Fibroblast of lung (primary cell): Measurements from ENCODE around the gene ALG12. TPM values are rescaled to one million over a fixed set of nuclear protein-coding genes. Genes with fewer than 3 reads are reported as not detected.

Experiments
- DNase-seq, 2 donors: peaks; one replicate each; pipeline versions ENCODE4 v3.0.0 to v3.0.0-alpha.2; 2010; ENCODE audit warnings: low read depth in 2 of 2
- H2AFZ ChIP-seq: 2 replicates; pipeline ENCODE4 v1.5.1; 2012; ENCODE audit warnings: low read length, control low read depth, inconsistent platforms
- H3K27ac ChIP-seq: 2 replicates; pipeline ENCODE4 v1.5.1; 2011; ENCODE audit warnings: low read length, control low read depth; ENCODE audit not compliant: insufficient read depth
- H3K27me3 ChIP-seq: 2 replicates; pipeline ENCODE4 v1.5.1; 2011; ENCODE audit warnings: mild to moderate bottlenecking, low read length; ENCODE audit not compliant: control insufficient read depth, insufficient read depth
- H3K36me3 ChIP-seq: 2 replicates; pipeline ENCODE4 v1.5.1; 2011; ENCODE audit warnings: low read length; ENCODE audit not compliant: control insufficient read depth, insufficient read depth
- H3K4me1 ChIP-seq: 2 replicates; pipeline ENCODE4 v1.5.1; 2011; ENCODE audit warnings: low read length; ENCODE audit not compliant: control insufficient read depth, insufficient read depth; ENCODE audit errors: extremely low read depth
- H3K4me2 ChIP-seq: 2 replicates; pipeline ENCODE4 v1.5.1; 2011; ENCODE audit warnings: low read length, control low read depth; ENCODE audit not compliant: insufficient read depth; ENCODE audit errors: extremely low read depth
- H3K4me3 ChIP-seq, 4 experiments: fragments of 200-600 bp in 1 of 4; sonication (generic) in 1 of 4; replicated peaks in 1 of 4; 2 replicates each; pipeline ENCODE4 v1.5.1; 2011 to 2016; ENCODE audit warnings: low read length in 4 of 4, low read depth in 3 of 4, mild to moderate bottlenecking in 3 of 4, control low read depth in 2 of 4, inconsistent platforms in 1 of 4, mixed read lengths in 1 of 4; ENCODE audit not compliant: insufficient read depth in 1 of 4; ENCODE audit errors: control extremely low read depth in 1 of 4
- H3K79me2 ChIP-seq: 2 replicates; pipeline ENCODE4 v1.5.1; 2012; ENCODE audit warnings: mild to moderate bottlenecking, low read length, inconsistent platforms; ENCODE audit not compliant: control insufficient read depth, insufficient read depth
- H3K9ac ChIP-seq: 2 replicates; pipeline ENCODE4 v1.5.1; 2011; ENCODE audit warnings: mild to moderate bottlenecking, low read length, control low read depth; ENCODE audit not compliant: insufficient read depth
- H3K9me3 ChIP-seq: 2 replicates; pipeline ENCODE4 v1.5.1; 2012; ENCODE audit warnings: low read depth, low read length; ENCODE audit not compliant: control insufficient read depth, insufficient read depth
- H4K20me1 ChIP-seq: 2 replicates; pipeline ENCODE4 v1.5.1; 2011; ENCODE audit warnings: low read length; ENCODE audit not compliant: control insufficient read depth, insufficient read depth; ENCODE audit errors: extremely low read depth
- CTCF ChIP-seq, 2 donors: IDR thresholded peaks in 1 of 2; conservative IDR thresholded peaks in 1 of 2; 1 replicate in 1 of 2; 2 replicates in 1 of 2; pipeline ENCODE4 v1.5.1; 2011 to 2012; ENCODE audit warnings: low read length in 2 of 2, control low read depth in 1 of 2, inconsistent platforms in 1 of 2, low read depth in 1 of 2, mild to moderate bottlenecking in 1 of 2
- EZH2 ChIP-seq: IDR thresholded peaks from 2 replicates; pipeline ENCODE4 v1.5.1; 2012; ENCODE audit warnings: low read length, control low read depth, mild to moderate bottlenecking; ENCODE audit errors: missing control alignments
- polyA plus RNA-seq, 2 donors: library from polyadenylated mRNA; depleted of rRNA in 1 of 2; stranded (reverse) in 1 of 2; unstranded in 1 of 2; fragments of >200 nt; gene quantifications; 2 replicates each; pipeline ENCODE4 v1.2.1, GENCODE V29; 2011 to 2012; ENCODE audit warnings: missing spikeins in 1 of 2
- total RNA-seq: library from RNA; depleted of rRNA; stranded (reverse); fragments of >200 nt; gene quantifications from 2 replicates; pipeline ENCODE4 v1.2.1, GENCODE V29; 2014

ALG12 gene
- total and polyA plus RNA-seq, 2 donors (not counting 1 experiment from before 2014, with no cell fraction given) = 9.6 to 19.0 TPM

GRCh38 chr22:49943771-49944398 is 25.6 kb upstream of the ALG12 start:
- no peaks in the 10 kb centered on the region for H3K27me3 ChIP-seq
- no peak overlapping the region for H3K9ac ChIP-seq
- no peak for DNase-seq
- H4K20me1 ChIP-seq = no peaks in the 10 kb centered on the region
- no peak overlapping the region for H3K4me3 ChIP-seq
- no peak overlapping the region for H2AFZ ChIP-seq
- no peak for TF ChIP-seq CTCF (conservative IDR thresholded peaks at IDR 0.05 in 1 of 2, IDR thresholded peaks at IDR 0.05 in 1 of 2; ENCODE audit: low read depth in 1 of 2, low read length in 2 of 2)
- no peak for TF ChIP-seq EZH2
- no peak overlapping the region for H3K4me2 ChIP-seq
- H3K79me2 ChIP-seq = no peaks in the 10 kb centered on the region
- no peak overlapping the region for H3K27ac ChIP-seq
- H3K36me3 ChIP-seq = no peaks in the 10 kb centered on the region
- H3K4me1 ChIP-seq = no peaks in the 10 kb centered on the region
- H3K9me3 ChIP-seq = no peaks in the 10 kb centered on the region

- DNase-seq = no peak
- H4K20me1 ChIP-seq = no peaks in the 10 kb centered on the region
- TF ChIP-seq EZH2 (no peak), CTCF (conservative IDR thresholded peaks at IDR 0.05 in 1 of 2, IDR thresholded peaks at IDR 0.05 in 1 of 2; ENCODE audit: low read depth in 1 of 2, low read length in 2 of 2) (no peak)
- no peaks in the 10 kb centered on the region for H3K4me1 ChIP-seq
- H3K9me3 ChIP-seq = no peaks in the 10 kb centered on the region
- H3K27ac ChIP-seq = no peak overlapping the region
- H3K9ac ChIP-seq = no peak overlapping the region
- no peaks in the 10 kb centered on the region for H3K36me3 ChIP-seq
- H3K4me3 ChIP-seq = no peak overlapping the region
- H3K4me2 ChIP-seq = no peak overlapping the region
- H3K27me3 ChIP-seq = no peaks in the 10 kb centered on the region
- no peaks in the 10 kb centered on the region for H3K79me2 ChIP-seq
- no peak overlapping the region for H2AFZ ChIP-seq
Measured at GRCh38 chr22:49943405-49943765, 25.1 kb upstream of the ALG12 start.

- peaks cover under 1% of the 10 kb centered on the region for H3K4me1 ChIP-seq
- H3K9ac ChIP-seq = no peak overlapping the region
- H3K27me3 ChIP-seq = no peaks in the 10 kb centered on the region
- no peak overlapping the region for H3K27ac ChIP-seq
- H3K4me2 ChIP-seq = no peak overlapping the region
- TF ChIP-seq EZH2 (no peak), CTCF (conservative IDR thresholded peaks at IDR 0.05 in 1 of 2, IDR thresholded peaks at IDR 0.05 in 1 of 2; ENCODE audit: low read depth in 1 of 2, low read length in 2 of 2) (no peak)
- no peaks in the 10 kb centered on the region for H3K36me3 ChIP-seq
- H3K4me3 ChIP-seq = no peak overlapping the region
- H3K79me2 ChIP-seq = no peaks in the 10 kb centered on the region
- H4K20me1 ChIP-seq = no peaks in the 10 kb centered on the region
- H3K9me3 ChIP-seq = no peaks in the 10 kb centered on the region
- no peak for DNase-seq
- no peak overlapping the region for H2AFZ ChIP-seq
Measured at GRCh38 chr22:49942565-49943404, 24.5 kb upstream of the ALG12 start.
